Common myeloid progenitor, CD34-positive (primary cell): Measurements from ENCODE around the gene USB1.

ENCODE experiments used
- CTCF ChIA-PET: fragments of 350-600 bp; sonication (Branson Sonifier 250); formaldehyde crosslinking; loops from one replicate; lab custom pipeline; 2021; ENCODE audit warnings: antibody characterized with exemption; lab: Charles Lee
- POLR2A ChIA-PET: fragments of 350-600 bp; sonication (Branson Sonifier 250); formaldehyde crosslinking; loops from one replicate; lab custom pipeline; 2021; ENCODE audit warnings: antibody characterized with exemption; lab: Charles Lee
- DNase-seq, 3 donors: peaks; one replicate each; pipeline versions ENCODE4 v3.0.0 to v3.0.0-alpha.2; 2013
- H3K27ac ChIP-seq, 2 experiments: 1 replicate in 1 of 2; 2 replicates in 1 of 2; pipeline ENCODE4 v1.7.0; 2013; ENCODE audit warnings: inconsistent platforms in 2 of 2, low read length in 2 of 2, mild to moderate bottlenecking in 2 of 2, low read depth in 1 of 2, moderate library complexity in 1 of 2; ENCODE audit not compliant: severe bottlenecking in 2 of 2, insufficient read depth in 1 of 2, poor library complexity in 1 of 2
- H3K27me3 ChIP-seq, 5 experiments: replicated peaks in 2 of 5; 1 replicate in 3 of 5; 2 replicates in 2 of 5; pipeline versions ENCODE4 v1.6.1 to v1.7.0; 2013; ENCODE audit warnings: low read length in 4 of 5, mild to moderate bottlenecking in 2 of 5, moderate library complexity in 2 of 5, inconsistent platforms in 1 of 5; ENCODE audit not compliant: insufficient read depth in 5 of 5, control insufficient read depth in 4 of 5
- H3K36me3 ChIP-seq, 4 experiments: 1 replicate in 2 of 4; 2 replicates in 2 of 4; pipeline versions ENCODE4 v1.6.1 to v1.7.0; 2013; ENCODE audit warnings: low read length in 3 of 4, control low read depth in 1 of 4, mild to moderate bottlenecking in 1 of 4; ENCODE audit not compliant: control insufficient read depth in 4 of 4, insufficient read depth in 4 of 4
- H3K4me1 ChIP-seq, 4 experiments: 1 replicate in 3 of 4; 2 replicates in 1 of 4; pipeline versions ENCODE4 v1.6.1 to v1.7.1; 2013; ENCODE audit warnings: low read length in 3 of 4, mild to moderate bottlenecking in 3 of 4, control low read depth in 1 of 4, inconsistent platforms in 1 of 4, moderate library complexity in 1 of 4; ENCODE audit not compliant: control insufficient read depth in 4 of 4, insufficient read depth in 4 of 4; ENCODE audit errors: control extremely low read depth in 1 of 4
- H3K4me3 ChIP-seq, 7 experiments: 1 replicate in 4 of 7; 2 replicates in 3 of 7; pipeline versions ENCODE4 v1.5.1 to v1.7.0; 2013; ENCODE audit warnings: mild to moderate bottlenecking in 7 of 7, low read length in 6 of 7, moderate library complexity in 6 of 7, inconsistent platforms in 2 of 7, low read depth in 2 of 7, control low read depth in 1 of 7; ENCODE audit not compliant: insufficient read depth in 4 of 7, control insufficient read depth in 1 of 7; ENCODE audit errors: extremely low read depth in 1 of 7
- H3K9me3 ChIP-seq, 5 experiments: 1 replicate in 4 of 5; 2 replicates in 1 of 5; pipeline versions ENCODE4 v1.6.1 to v1.7.1; 2013; ENCODE audit warnings: low read length in 4 of 5, mild to moderate bottlenecking in 2 of 5, inconsistent platforms in 1 of 5, low read depth in 1 of 5, moderate library complexity in 1 of 5; ENCODE audit not compliant: control insufficient read depth in 4 of 5, insufficient read depth in 2 of 5; ENCODE audit errors: control extremely low read depth in 1 of 5
- WGBS: methylation state at CpG from one replicate; pipeline ENCODE4 v1.1.5; 2013; ENCODE audit not compliant: insufficient coverage; 5-methylcytosine and 5-hydroxymethylcytosine counted together

The USB1 gene

GRCh38 chr16:57962046-57962445 lies 39.2 kb upstream of the USB1 start:
- Histone ChIP-seq H3K27ac (no peak overlapping the region), H3K4me1 (peaks cover 0 to 10% (median 3%) of the 10 kb centered on the region in 4 experiments), H3K27me3 (no peaks in the 10 kb centered on the region), H3K9me3 (no peaks in the 10 kb centered on the region), H3K36me3 (no peaks in the 10 kb centered on the region), H3K4me3 (no peak overlapping the region)
- WGBS: 84% methylated on average over 4 of the region's 5 CpGs
- POLR2A ChIA-PET: no interaction called here
- DNase-seq: no peak
- CTCF ChIA-PET: interaction anchor here (1.1 kb wide), 1 partner anchor 18 kb away, joined by 3 read pairs; no protein-coding TSS in a partner anchor

DNA sequence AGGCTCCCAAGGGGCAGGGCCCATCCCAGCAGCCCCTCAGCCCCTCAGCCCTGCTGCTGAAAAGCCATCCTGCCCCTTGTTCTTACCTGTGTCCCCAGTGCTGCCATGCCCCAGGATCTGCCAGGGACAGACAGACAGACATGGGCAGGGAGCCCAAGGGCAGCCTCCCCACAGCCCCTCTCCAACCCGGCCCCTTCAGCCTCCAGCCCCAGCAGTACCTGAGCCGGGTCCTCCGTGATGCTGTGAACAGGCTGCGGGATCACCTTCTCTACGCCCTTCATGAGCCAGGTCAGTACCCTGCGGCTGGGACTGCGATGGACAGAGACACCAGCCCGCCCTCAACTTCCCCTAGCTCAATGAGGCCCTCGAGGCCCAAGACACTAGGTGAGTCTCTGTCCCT lies 38.5 kb upstream of the USB1 start:
- Histone ChIP-seq H3K9me3 (no peaks in the 10 kb centered on the region), H3K27me3 (no peaks in the 10 kb centered on the region), H3K4me1 (peaks cover 0 to 10% (median 3%) of the 10 kb centered on the region in 4 experiments), H3K36me3 (no peaks in the 10 kb centered on the region), H3K27ac (no peak overlapping the region), H3K4me3 (no peak overlapping the region)
- CTCF ChIA-PET: interaction anchor here (1.0 to 1.2 kb wide), 3 partner anchors 9 to 17 kb away, joined by 3 to 4 read pairs (median 4); no protein-coding TSS in a partner anchor
- POLR2A ChIA-PET: no interaction called here
- no peak for DNase-seq
- 90% methylated on average over 8 of the region's 9 CpGs for WGBS

DNA sequence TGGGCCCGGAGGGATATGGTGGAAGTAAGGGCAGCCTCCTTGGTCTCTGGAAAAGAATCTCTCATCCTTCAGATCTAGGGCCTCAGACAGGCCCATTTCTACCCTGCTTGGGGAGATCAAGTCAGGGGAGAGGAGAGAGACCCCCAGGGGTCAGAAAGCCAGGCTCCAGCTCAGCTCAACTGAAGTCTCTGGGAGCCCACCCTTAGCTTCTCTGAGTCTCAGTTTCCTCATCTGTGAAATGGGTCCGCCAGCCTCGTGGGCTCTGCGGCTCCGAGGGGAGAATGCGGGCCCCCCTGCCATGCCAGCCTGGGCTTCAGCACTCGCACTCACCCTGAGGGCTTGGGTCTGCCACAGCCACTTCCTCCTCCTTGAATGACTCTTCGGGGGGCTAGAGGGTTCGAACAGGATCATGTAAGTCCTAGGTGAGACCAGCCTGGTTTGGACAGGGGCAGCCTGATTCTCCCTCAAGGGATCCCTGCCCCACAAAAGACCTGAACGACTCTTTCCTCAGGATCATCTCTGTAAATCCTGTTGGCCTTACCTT lies 37.0 kb upstream of the USB1 start:
- CTCF ChIA-PET: no interaction called here
- no peaks in the 10 kb centered on the region for H3K27me3 ChIP-seq
- no peak for DNase-seq
- H3K4me1 ChIP-seq: peaks cover 0 to 10% (median 3%) of the 10 kb centered on the region in 4 experiments
- no peak overlapping the region for H3K27ac ChIP-seq
- 88% methylated on average over 10 of the region's 10 CpGs for WGBS
- POLR2A ChIA-PET: no interaction called here
- no peaks in the 10 kb centered on the region for H3K9me3 ChIP-seq
- H3K36me3 ChIP-seq: no peaks in the 10 kb centered on the region
- H3K4me3 ChIP-seq: no peak overlapping the region

DNA sequence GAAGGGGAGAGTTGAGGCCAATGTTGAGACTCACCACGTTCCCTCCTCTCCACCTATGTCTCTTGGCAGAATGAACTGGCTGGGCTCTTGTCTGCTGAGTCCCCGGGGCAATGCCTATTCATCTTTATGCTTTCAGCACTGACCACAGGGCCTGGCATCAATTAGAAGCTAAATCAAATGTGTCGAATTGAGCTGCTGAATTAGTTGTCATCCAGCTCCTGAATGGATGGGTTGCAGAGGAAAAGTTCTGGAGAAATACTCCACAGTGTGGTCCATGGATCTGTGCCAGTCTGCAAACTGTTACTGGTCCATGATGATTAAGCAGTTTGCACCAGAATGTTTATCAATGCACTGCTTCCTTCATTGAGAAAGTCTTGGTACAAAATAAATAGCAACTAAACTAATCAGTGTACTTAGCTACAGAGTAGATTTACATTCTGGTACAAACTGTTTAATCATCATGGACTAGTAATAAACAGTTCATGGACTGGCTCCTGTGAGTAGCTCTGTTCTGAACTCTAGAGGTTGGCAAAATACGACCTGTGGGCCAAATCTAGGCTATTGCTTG lies 34.9 kb upstream of the USB1 start:
- POLR2A ChIA-PET: no interaction called here
- Histone ChIP-seq H3K36me3 (no peaks in the 10 kb centered on the region), H3K4me3 (no peak overlapping the region), H3K9me3 (no peaks in the 10 kb centered on the region), H3K27me3 (no peaks in the 10 kb centered on the region), H3K27ac (no peak overlapping the region), H3K4me1 (peaks cover 0 to 10% (median 3%) of the 10 kb centered on the region in 4 experiments)
- no peak for DNase-seq
- CTCF ChIA-PET: interaction anchor here (1.3 to 2.1 kb wide), 2 partner anchors 13 to 60 kb away, joined by 5 to 7 read pairs; no protein-coding TSS in a partner anchor
- 10% methylated on average over 2 of the region's 4 CpGs for WGBS

DNA sequence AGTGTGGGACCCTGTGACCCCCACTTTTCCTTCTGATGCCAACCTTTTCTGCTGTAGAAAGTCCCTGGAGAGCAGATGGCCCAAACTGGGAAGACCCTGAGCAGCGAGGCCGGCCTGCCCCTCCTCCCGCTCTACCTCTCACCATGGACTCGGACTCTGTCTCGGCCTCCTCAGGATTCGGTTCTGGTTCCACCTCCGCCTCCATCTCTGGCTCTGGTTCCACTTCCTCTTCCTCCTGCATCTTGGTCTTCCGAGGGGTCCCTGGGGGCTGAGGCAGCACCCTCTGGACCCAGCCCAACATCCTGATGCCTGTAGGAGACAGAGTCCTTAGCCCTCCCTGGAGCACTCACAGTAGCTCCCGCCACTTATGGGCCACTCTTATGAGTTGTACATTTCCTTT lies 34.2 kb upstream of the USB1 start:
- H3K4me1 ChIP-seq: peaks cover 0 to 11% (median 3%) of the 10 kb centered on the region in 4 experiments
- no peaks in the 10 kb centered on the region for H3K9me3 ChIP-seq
- H3K27ac ChIP-seq: no peak overlapping the region
- no peak overlapping the region for H3K4me3 ChIP-seq
- WGBS: 85% methylated on average over 9 of the region's 9 CpGs
- no peaks in the 10 kb centered on the region for H3K27me3 ChIP-seq
- POLR2A ChIA-PET: no interaction called here
- CTCF ChIA-PET: interaction anchor here (1.1 to 2.1 kb wide), 2 partner anchors 12 to 24 kb away, joined by 3 to 7 read pairs; no protein-coding TSS in a partner anchor
- DNase-seq: no peak
- no peaks in the 10 kb centered on the region for H3K36me3 ChIP-seq

DNA sequence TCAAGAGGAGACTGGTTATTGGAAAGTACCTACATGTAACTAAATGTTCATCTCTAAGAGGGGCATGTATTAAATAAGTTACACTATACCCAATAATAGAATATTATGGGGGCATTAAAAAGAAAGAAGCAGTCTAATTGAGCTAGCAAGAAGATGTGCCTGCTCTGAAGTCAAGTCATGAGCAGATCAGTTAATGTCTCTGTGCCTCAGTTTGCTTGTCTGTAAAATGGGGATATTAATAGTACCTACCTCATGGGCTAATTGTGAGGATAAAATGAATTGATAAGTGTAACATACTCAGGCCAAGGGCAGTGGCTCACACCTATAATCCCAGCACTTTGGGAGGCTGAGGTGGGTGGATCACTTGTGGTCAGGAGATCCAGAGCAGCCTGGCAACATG lies 33.3 kb upstream of the USB1 start:
- CTCF ChIA-PET: interaction anchor here (0.7 to 1.1 kb wide), 2 partner anchors 23 to 27 kb away, joined by 3 read pairs; no protein-coding TSS in a partner anchor
- H3K9me3 ChIP-seq: no peaks in the 10 kb centered on the region
- no peak for DNase-seq
- no peak overlapping the region for H3K4me3 ChIP-seq
- POLR2A ChIA-PET: no interaction called here
- H3K27ac ChIP-seq: no peak overlapping the region
- peaks cover 0 to 19% (median 10%) of the 10 kb centered on the region in 4 experiments for H3K4me1 ChIP-seq
- H3K27me3 ChIP-seq: no peaks in the 10 kb centered on the region
- H3K36me3 ChIP-seq: no peaks in the 10 kb centered on the region

- ChIA-PET POLR2A (no interaction called here), CTCF (interaction anchor here (1.2 to 2.0 kb wide), 3 partner anchors 11 to 19 kb away, joined by 3 to 7 read pairs (median 5); no protein-coding TSS in a partner anchor)
- WGBS: 96% methylated on average over 10 of the region's 10 CpGs
- H3K36me3 ChIP-seq: no peaks in the 10 kb centered on the region
- H3K4me1 ChIP-seq: peaks cover 0 to 19% (median 10%) of the 10 kb centered on the region in 4 experiments
- no peak for DNase-seq
- H3K27ac ChIP-seq: no peak overlapping the region
- no peaks in the 10 kb centered on the region for H3K27me3 ChIP-seq
- no peaks in the 10 kb centered on the region for H3K9me3 ChIP-seq
- no peak overlapping the region for H3K4me3 ChIP-seq
These were observed 31.6 kb upstream of the USB1 start for GRCh38 chr16:57969451-57970123.
